HEK293 (cell line): ENCODE data around the gene RPS6KC1.

Source experiments
- CTCF ChIP-seq: fragments of 450-650 bp; formaldehyde crosslinking; IDR thresholded peaks from 2 replicates; pipeline ENCODE4 v1.5.1; 2016; ENCODE audit warnings: missing biosample characterization, missing genetic modification characterization
- ELK4 ChIP-seq: IDR thresholded peaks from 2 replicates; pipeline ENCODE4 v1.6.1; 2011; ENCODE audit warnings: mild to moderate bottlenecking, low read depth, low read length, borderline replicate concordance
- KLF16 ChIP-seq: fragments of 450-650 bp; formaldehyde crosslinking; IDR thresholded peaks from 2 replicates; pipeline ENCODE4 v1.5.1; 2017; ENCODE audit warnings: missing biosample characterization, missing genetic modification characterization
- PBX3 ChIP-seq: sonication (generic); formaldehyde crosslinking; IDR thresholded peaks from 2 replicates; pipeline ENCODE4 v1.8.1; 2022; ENCODE audit warnings: mild to moderate bottlenecking, moderate library complexity, missing genetic modification reagents
- ZBTB1 ChIP-seq: fragments of 450-650 bp; formaldehyde crosslinking; IDR thresholded peaks from 2 replicates; pipeline ENCODE4 v1.5.1; 2016; ENCODE audit warnings: missing biosample characterization, missing genetic modification characterization
- ZBTB6 ChIP-seq: fragments of 450-650 bp; formaldehyde crosslinking; IDR thresholded peaks from 2 replicates; pipeline ENCODE4 v1.5.1; 2017; ENCODE audit warnings: missing biosample characterization, missing genetic modification characterization
- ZFP3 ChIP-seq: fragments of 450-650 bp; formaldehyde crosslinking; IDR thresholded peaks from 2 replicates; pipeline ENCODE4 v1.5.1; 2016; ENCODE audit warnings: low read depth, missing biosample characterization, missing genetic modification characterization
- ZNF175 ChIP-seq: fragments of 450-650 bp; formaldehyde crosslinking; IDR thresholded peaks from 2 replicates; pipeline ENCODE4 v1.5.1; 2016; ENCODE audit warnings: missing biosample characterization, missing genetic modification characterization
- ZNF449 ChIP-seq: fragments of 450-650 bp; formaldehyde crosslinking; IDR thresholded peaks from 2 replicates; pipeline ENCODE4 v1.5.1; 2017; ENCODE audit warnings: missing biosample characterization, mild to moderate bottlenecking, missing genetic modification characterization, moderate library complexity

- TF ChIP-seq KLF16 (no peak), PBX3 (no peak), ZBTB1 (no peak), ZNF449 (tag by site-specific recombination) (no peak), CTCF (tag by site-specific recombination) (no peak), ELK4 (no peak), ZFP3 (no peak), ZBTB6 (tag by site-specific recombination) (no peak), ZNF175 (no peak)
These were observed 246.0 kb downstream of the RPS6KC1 start for GRCh38 chr1:213297021-213297420.
